GM23338 (cell line): ENCODE data around the gene GRAMD2B. TPM values are rescaled to one million over a fixed set of nuclear protein-coding genes. Genes with fewer than 3 reads are reported as not detected.
A peak's percentile ranks its signal among the peaks of the same experiment; 100 is the strongest.

Experiments
- ATAC-seq: fragments of 200-7000 bp; cut with Tn5 transposase; 3 replicates; pipeline ENCODE4 v1.9.1; 2020
- DNase-seq: peaks from one replicate; pipeline ENCODE4 v3.0.0-alpha.2; 2015; ENCODE audit warnings: low spot score
- H2AFZ ChIP-seq: fragments of 200-600 bp; sonication (generic); 2 replicates; pipeline ENCODE4 v1.8.0; 2016; ENCODE audit warnings: antibody characterized with exemption, mild to moderate bottlenecking, moderate library complexity
- H3F3A ChIP-seq: fragments of 200-600 bp; sonication (generic); replicated peaks from 2 replicates; pipeline ENCODE4 v1.8.0; 2017; ENCODE audit warnings: antibody characterized with exemption, mixed run types, low read depth
- H3K27ac ChIP-seq: fragments of 200-600 bp; sonication (generic); 2 replicates; pipeline ENCODE4 v1.6.1; 2016; ENCODE audit warnings: low read depth
- H3K27me3 ChIP-seq: fragments of 200-600 bp; sonication (generic); 2 replicates; pipeline ENCODE4 v1.8.0; 2016; ENCODE audit warnings: mild to moderate bottlenecking, mixed run types, moderate library complexity; ENCODE audit not compliant: insufficient read depth
- H3K36me3 ChIP-seq: fragments of 200-600 bp; sonication (generic); 2 replicates; pipeline ENCODE4 v1.8.0; 2016; ENCODE audit warnings: mild to moderate bottlenecking; ENCODE audit not compliant: insufficient read depth
- H3K4me1 ChIP-seq: fragments of 200-600 bp; sonication (generic); 2 replicates; pipeline ENCODE4 v1.8.0; 2016; ENCODE audit warnings: mild to moderate bottlenecking, moderate library complexity; ENCODE audit not compliant: insufficient read depth
- H3K4me2 ChIP-seq: fragments of 200-600 bp; sonication (generic); 2 replicates; pipeline ENCODE4 v1.7.1; 2017; ENCODE audit warnings: mixed run types
- H3K4me3 ChIP-seq: fragments of 200-600 bp; sonication (generic); 2 replicates; pipeline ENCODE4 v1.6.1; 2016; ENCODE audit warnings: mixed run types
- H3K79me2 ChIP-seq: fragments of 200-600 bp; sonication (generic); replicated peaks from 2 replicates; pipeline ENCODE4 v1.8.0; 2017; ENCODE audit warnings: mild to moderate bottlenecking; ENCODE audit not compliant: insufficient read depth
- H3K9me2 ChIP-seq: fragments of 200-600 bp; sonication (generic); 2 replicates; pipeline ENCODE4 v1.8.0; 2017; ENCODE audit not compliant: insufficient read depth
- H4K20me1 ChIP-seq: fragments of 200-600 bp; sonication (generic); replicated peaks from 2 replicates; pipeline ENCODE4 v1.8.0; 2017; ENCODE audit warnings: mild to moderate bottlenecking; ENCODE audit not compliant: insufficient read depth
- H3K27ac Mint-ChIP-seq: 2 replicates; pipeline ENCODE4 v1.8.0; 2020; ENCODE audit warnings: inconsistent platforms, mild to moderate bottlenecking, moderate library complexity, mixed read lengths
- H3K27me3 Mint-ChIP-seq: 3 replicates; pipeline ENCODE4 v1.8.0; 2022; ENCODE audit warnings: low read depth, mild to moderate bottlenecking, moderate library complexity, mixed read lengths, inconsistent platforms; ENCODE audit not compliant: insufficient read depth, poor library complexity
- H3K36me3 Mint-ChIP-seq: 3 replicates; pipeline ENCODE4 v1.8.0; 2021; ENCODE audit warnings: low read depth, mild to moderate bottlenecking, inconsistent platforms, moderate library complexity, mixed read lengths
- H3K4me1 Mint-ChIP-seq: 3 replicates; pipeline ENCODE4 v1.8.0; 2020; ENCODE audit warnings: mild to moderate bottlenecking, inconsistent platforms, mixed read lengths
- H3K4me3 Mint-ChIP-seq: 3 replicates; pipeline ENCODE4 v1.8.0; 2021; ENCODE audit warnings: moderate library complexity, mild to moderate bottlenecking, inconsistent platforms, mixed read lengths
- H3K9me3 Mint-ChIP-seq: 3 replicates; pipeline ENCODE4 v1.8.0; 2020; ENCODE audit warnings: moderate library complexity, mild to moderate bottlenecking, inconsistent platforms, mixed read lengths
- CREB1 ChIP-seq: fragments of 250-450 bp; sonication (Bioruptor Pico); IDR thresholded peaks from 2 replicates; pipeline ENCODE4 v1.5.0; 2020; ENCODE audit warnings: low read depth, mild to moderate bottlenecking, moderate library complexity
- CTCF ChIP-seq, 2 experiments: fragments of 200-600 bp in 1 of 2; sonication (generic) in 1 of 2; conservative IDR thresholded peaks; 2 replicates each; pipeline versions ENCODE4 v1.5.1 to v1.6.1; 2016 to 2017; ENCODE audit warnings: antibody characterized with exemption in 2 of 2, low read depth in 2 of 2, mild to moderate bottlenecking in 2 of 2, moderate library complexity in 1 of 2
- EZH2 ChIP-seq: fragments of 200-600 bp; sonication (generic); IDR thresholded peaks from one replicate; pipeline ENCODE4 v1.8.0; 2017; ENCODE audit warnings: antibody characterized with exemption, mild to moderate bottlenecking, low read depth; ENCODE audit not compliant: unreplicated experiment
- EZH2phosphoT487 ChIP-seq: fragments of 200-600 bp; sonication (generic); IDR thresholded peaks from one replicate; pipeline ENCODE4 v1.8.1; 2018; ENCODE audit warnings: antibody characterized with exemption; ENCODE audit not compliant: unreplicated experiment
- JUNB ChIP-seq: IDR thresholded peaks from one replicate; pipeline ENCODE4 v1.6.1; 2016; ENCODE audit warnings: antibody characterized with exemption; ENCODE audit not compliant: unreplicated experiment
- NANOG ChIP-seq: IDR thresholded peaks from 2 replicates; pipeline ENCODE4 v1.6.1; 2016; ENCODE audit warnings: antibody characterized with exemption, borderline replicate concordance
- STAT1 ChIP-seq: IDR thresholded peaks from one replicate; pipeline ENCODE4 v1.6.1; 2016; ENCODE audit warnings: antibody characterized with exemption; ENCODE audit not compliant: unreplicated experiment
- ZNF331 ChIP-seq: fragments of 250-450 bp; sonication (Bioruptor Pico); IDR thresholded peaks from 2 replicates; pipeline ENCODE4 v1.5.0; 2020; ENCODE audit warnings: low read depth, mild to moderate bottlenecking, moderate library complexity
- polyA plus RNA-seq: library from polyadenylated mRNA; unstranded; fragments of >200 nt; fragmentation: Nextera tagmentation; extraction: Ambion mirVana; gene quantifications from 2 replicates; pipeline ENCODE4 v1.2.1, GENCODE V29; 2016
- total RNA-seq: library from RNA; depleted of rRNA; stranded (reverse); fragments of >200 nt; shearing (Covaris generic); gene quantifications from 2 replicates; pipeline ENCODE4 v1.2.3, GENCODE V29; 2014
- TF ChIP-seq, protein P1 (sequence below): IDR thresholded peaks from 2 replicates; pipeline ENCODE4 v1.6.1; 2016; ENCODE audit warnings: antibody characterized with exemption
- TF ChIP-seq, protein P2 (sequence below): IDR thresholded peaks from one replicate; pipeline ENCODE4 v1.6.1; 2018; ENCODE audit warnings: antibody characterized with exemption; ENCODE audit not compliant: unreplicated experiment

The GRAMD2B gene
- total and polyA plus RNA-seq, 2 experiments from 2014 or later = 9.7 to 16.9 TPM

DNA sequence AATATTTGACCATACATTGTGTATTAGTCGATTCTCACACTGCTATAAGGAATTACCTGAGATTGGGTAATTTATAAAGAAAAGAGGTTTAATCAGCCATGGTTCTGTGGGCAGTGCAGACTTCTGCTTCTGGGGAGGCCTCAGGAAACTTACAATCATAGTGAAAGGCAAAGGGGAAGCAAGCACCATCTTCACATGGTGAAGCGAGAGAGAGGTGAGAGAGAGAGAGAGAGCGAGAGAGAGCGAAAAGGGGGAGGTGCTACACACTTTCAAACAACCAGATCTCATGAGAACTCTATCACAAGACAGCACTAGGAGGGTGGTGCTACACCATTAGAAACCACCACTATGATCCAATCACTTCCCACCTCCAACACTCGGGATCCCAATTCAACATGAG is 4.1 kb upstream of the GRAMD2B start:
- Mint-ChIP-seq H3K27me3 (peaks cover 1% of the 10 kb centered on the region), H3K27ac (no peak overlapping the region), H3K9me3 (no peaks in the 10 kb centered on the region), H3K4me1 (peaks cover 8% of the 10 kb centered on the region; the same call in 2 of the 3 replicates), H3K4me3 (no peak overlapping the region), H3K36me3 (no peaks in the 10 kb centered on the region)
- Histone ChIP-seq H3K4me1 (0 out of 2 replicates have a peak, but pooled peaks cover 5% of the 10 kb centered on the region), H2AFZ (no peak overlapping the region), H3F3A (peaks cover 9% of the 10 kb centered on the region), H4K20me1 (no peaks in the 10 kb centered on the region), H3K27ac (no peak overlapping the region), H3K36me3 (no peaks in the 10 kb centered on the region), H3K79me2 (peaks cover 5% of the 10 kb centered on the region), H3K4me3 (no peak overlapping the region), H3K4me2 (no peak overlapping the region), H3K27me3 (no peaks in the 10 kb centered on the region), H3K9me2 (0 out of 2 replicates have a peak, but pooled peaks cover 3% of the 10 kb centered on the region)
- DNase-seq = no peak
- no peak for TF ChIP-seq CTCF (conservative IDR thresholded peaks at IDR 0.05; ENCODE audit: low read depth in 2 of 2)
- no peak for TF ChIP-seq ZNF331 (CRISPR knock-in tag)
- ATAC-seq = no peak

DNA sequence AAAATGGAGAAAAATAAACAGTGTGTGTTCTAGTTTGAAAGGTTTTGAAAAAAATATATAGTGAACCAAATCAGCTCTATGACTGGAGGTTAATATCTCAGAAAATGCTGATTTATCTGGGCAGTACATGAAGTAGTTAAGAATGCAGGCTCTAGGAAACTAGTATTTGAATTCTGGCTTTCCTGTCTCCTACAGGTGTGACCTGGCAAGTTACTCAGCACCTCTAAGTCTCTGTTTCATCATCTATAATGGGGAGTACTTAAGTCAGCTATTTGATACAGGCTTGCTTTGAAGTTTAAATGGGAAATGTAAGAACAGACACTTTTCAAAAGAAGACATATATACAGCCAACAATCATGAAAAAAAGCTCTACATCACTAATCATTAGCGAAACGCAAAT is 5.2 kb downstream of the GRAMD2B start:
- 0 out of 2 replicates have a peak, but pooled peaks cover 10% of the 10 kb centered on the region for H3K4me1 ChIP-seq
- Mint-ChIP-seq H3K27me3 (no peaks in the 10 kb centered on the region), H3K27ac (peak overlapping the region; percentile 57; the same call in 1 of the 2 replicates), H3K9me3 (no peaks in the 10 kb centered on the region), H3K36me3 (no peaks in the 10 kb centered on the region; the same call in 1 of the 3 replicates), H3K4me1 (peaks cover 20% of the 10 kb centered on the region; the same call in 2 of the 3 replicates), H3K4me3 (no peak overlapping the region)
- ATAC-seq (no peak), DNase-seq (no peak)
- H3K27ac ChIP-seq = no peak overlapping the region
- H3F3A ChIP-seq = 0 out of 2 replicates have a peak, but pooled peaks cover 5% of the 10 kb centered on the region
- H4K20me1 ChIP-seq = peaks cover 8% of the 10 kb centered on the region; the same call in 1 of the 2 replicates
- H3K4me2 ChIP-seq = no peak overlapping the region
- H3K9me2 ChIP-seq = no peaks in the 10 kb centered on the region
- H3K79me2 ChIP-seq = peaks cover 51% of the 10 kb centered on the region
- no peaks in the 10 kb centered on the region for H3K27me3 ChIP-seq
- H3K4me3 ChIP-seq = no peak overlapping the region
- no peak for TF ChIP-seq NANOG
- TF ChIP-seq EZH2phosphoT487 = no peak
- TF ChIP-seq STAT1 = no peak
- TF ChIP-seq, protein P1, sequence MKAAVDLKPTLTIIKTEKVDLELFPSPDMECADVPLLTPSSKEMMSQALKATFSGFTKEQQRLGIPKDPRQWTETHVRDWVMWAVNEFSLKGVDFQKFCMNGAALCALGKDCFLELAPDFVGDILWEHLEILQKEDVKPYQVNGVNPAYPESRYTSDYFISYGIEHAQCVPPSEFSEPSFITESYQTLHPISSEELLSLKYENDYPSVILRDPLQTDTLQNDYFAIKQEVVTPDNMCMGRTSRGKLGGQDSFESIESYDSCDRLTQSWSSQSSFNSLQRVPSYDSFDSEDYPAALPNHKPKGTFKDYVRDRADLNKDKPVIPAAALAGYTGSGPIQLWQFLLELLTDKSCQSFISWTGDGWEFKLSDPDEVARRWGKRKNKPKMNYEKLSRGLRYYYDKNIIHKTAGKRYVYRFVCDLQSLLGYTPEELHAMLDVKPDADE = no peak
- TF ChIP-seq JUNB = no peak
- TF ChIP-seq ZNF331 (CRISPR knock-in tag) = no peak
- no peak for TF ChIP-seq EZH2
- TF ChIP-seq, protein P2, sequence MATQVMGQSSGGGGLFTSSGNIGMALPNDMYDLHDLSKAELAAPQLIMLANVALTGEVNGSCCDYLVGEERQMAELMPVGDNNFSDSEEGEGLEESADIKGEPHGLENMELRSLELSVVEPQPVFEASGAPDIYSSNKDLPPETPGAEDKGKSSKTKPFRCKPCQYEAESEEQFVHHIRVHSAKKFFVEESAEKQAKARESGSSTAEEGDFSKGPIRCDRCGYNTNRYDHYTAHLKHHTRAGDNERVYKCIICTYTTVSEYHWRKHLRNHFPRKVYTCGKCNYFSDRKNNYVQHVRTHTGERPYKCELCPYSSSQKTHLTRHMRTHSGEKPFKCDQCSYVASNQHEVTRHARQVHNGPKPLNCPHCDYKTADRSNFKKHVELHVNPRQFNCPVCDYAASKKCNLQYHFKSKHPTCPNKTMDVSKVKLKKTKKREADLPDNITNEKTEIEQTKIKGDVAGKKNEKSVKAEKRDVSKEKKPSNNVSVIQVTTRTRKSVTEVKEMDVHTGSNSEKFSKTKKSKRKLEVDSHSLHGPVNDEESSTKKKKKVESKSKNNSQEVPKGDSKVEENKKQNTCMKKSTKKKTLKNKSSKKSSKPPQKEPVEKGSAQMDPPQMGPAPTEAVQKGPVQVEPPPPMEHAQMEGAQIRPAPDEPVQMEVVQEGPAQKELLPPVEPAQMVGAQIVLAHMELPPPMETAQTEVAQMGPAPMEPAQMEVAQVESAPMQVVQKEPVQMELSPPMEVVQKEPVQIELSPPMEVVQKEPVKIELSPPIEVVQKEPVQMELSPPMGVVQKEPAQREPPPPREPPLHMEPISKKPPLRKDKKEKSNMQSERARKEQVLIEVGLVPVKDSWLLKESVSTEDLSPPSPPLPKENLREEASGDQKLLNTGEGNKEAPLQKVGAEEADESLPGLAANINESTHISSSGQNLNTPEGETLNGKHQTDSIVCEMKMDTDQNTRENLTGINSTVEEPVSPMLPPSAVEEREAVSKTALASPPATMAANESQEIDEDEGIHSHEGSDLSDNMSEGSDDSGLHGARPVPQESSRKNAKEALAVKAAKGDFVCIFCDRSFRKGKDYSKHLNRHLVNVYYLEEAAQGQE = no peak
- TF ChIP-seq CREB1 (CRISPR knock-in tag) = no peak
- TF ChIP-seq CTCF (conservative IDR thresholded peaks at IDR 0.05; ENCODE audit: low read depth in 2 of 2) = no peak
- no peaks in the 10 kb centered on the region; the same call in 1 of the 2 replicates for H3K36me3 ChIP-seq
- no peak overlapping the region for H2AFZ ChIP-seq
